GM19452 (cell line): ENCODE results near the gene PIK3C2G.
"Not testable (repeated sequence)": the region's sequence is repeated elsewhere in the genome, so short reads cannot be mapped to it uniquely, and the experiment has no call there.

Experiments
- ATAC-seq: cut with Tn5 transposase; IDR thresholded peaks from one replicate; pipeline ENCODE4 v1.9.1; 2021; ENCODE audit not compliant: unreplicated experiment

The PIK3C2G gene

DNA sequence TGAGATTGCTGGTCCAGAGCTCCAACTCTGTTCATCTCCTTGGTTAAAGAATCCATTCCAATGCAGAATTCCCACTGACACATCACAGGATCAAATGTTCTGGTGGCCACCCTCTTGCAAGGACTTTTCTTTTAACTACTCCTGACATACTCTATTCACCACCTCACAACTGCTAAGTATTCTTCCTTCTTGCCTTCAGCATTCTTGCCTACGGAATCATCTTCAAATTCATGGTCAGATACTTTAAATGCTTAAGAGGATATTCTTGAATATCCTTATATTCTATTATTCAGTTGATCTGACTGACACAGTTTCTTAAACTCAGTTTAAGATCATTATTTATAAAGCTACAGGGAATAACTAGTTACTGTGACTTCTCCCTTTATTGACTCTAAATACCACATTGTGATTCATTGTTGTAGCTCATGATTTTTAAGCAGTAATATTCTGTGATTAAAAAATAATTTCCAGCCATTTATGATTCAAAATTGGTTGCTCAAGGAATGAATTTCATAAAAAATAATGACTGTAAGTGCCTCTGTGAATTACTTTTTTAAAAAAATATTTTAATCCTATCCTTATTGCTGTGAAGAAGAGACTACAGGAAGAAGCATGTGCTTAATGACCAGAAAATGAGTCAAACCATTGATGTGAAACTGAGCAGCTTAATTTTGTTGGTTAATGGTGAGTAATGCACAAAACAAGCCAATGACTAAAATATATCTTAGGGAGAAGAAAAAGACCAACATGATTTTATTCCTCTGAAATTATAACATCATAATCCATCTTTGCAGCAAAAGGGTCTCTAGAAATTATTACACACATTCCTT, 207.1 kb downstream of the PIK3C2G start:
- no peak for ATAC-seq

DNA sequence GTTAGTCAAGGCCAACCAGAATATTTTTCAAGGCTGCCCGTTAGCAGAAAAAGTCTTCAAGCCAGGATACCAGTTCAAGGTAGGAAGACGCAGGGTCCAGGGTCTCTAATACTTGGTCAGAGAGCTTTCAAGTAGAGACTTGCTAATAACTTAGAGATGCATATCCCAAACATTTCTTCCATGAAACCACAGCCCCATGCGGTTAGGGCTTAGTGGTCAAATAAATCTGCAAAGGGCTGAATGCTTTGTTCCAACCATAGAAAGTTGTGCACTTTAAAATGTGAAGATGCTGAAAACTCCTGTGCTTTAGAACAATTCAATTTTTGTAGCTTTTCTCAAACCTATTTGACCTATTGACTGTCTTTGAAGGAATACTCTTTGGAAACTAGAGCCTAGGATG, 208.9 kb downstream of the PIK3C2G start:
- ATAC-seq = no peak

DNA sequence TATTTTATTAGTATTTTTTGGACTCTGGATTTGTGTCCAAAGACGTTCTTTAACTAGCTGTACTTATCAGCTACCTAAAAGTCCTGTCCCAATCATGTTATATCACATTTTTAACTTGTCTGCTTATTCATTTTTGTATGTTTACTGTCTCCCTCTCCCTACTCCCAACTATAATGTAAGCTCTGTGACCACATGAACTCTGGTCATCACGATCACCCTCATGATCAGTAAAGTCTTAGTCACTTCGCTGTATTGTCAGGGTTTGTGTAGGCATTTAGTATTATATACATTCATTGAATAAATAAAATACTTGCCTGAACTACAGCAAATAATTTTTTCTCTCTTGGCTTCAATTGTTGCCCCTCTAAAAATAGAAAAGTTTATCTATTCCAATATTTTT, 211.0 kb downstream of the PIK3C2G start:
- no peak for ATAC-seq

DNA sequence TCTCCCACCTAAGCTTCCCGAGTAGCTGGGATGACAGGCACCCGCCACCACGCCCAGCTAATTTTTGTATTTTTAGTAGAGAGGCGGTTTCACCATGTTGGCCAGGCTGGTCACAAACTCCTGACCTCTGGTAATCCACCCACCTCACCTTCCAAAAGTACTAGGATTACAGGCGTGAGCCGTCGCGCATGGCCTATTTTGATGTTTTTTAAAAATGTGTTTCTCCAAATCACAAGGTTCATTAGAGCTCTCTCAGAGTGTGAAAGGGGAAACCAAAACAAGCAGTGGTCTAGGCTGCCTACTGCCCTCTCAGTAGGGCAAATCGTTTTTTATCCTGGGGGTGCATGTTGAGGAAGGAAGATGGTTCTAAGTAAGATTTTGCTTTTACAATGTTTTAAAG, 211.5 kb downstream of the PIK3C2G start:
- ATAC-seq = no peak

DNA sequence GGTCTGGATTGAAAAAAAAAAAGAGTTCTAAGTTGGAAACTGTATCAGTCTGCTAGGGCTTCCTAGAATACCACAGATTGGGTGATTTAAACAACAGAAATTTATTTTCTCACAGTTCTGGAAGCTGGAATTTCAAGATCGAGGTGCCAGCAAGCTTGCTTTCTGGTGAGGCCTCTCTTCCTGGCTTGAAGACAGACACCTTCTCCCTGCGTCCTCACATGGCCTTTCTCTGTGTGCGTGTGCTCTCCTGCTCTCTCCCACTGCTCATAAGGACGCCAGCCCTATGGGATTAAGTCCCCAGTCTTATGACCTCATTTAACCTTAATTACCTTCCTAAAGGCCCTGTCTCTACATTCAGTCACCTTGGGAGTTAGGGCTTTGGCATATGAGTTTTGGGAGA, 215.5 kb downstream of the PIK3C2G start:
- no peak for ATAC-seq

DNA sequence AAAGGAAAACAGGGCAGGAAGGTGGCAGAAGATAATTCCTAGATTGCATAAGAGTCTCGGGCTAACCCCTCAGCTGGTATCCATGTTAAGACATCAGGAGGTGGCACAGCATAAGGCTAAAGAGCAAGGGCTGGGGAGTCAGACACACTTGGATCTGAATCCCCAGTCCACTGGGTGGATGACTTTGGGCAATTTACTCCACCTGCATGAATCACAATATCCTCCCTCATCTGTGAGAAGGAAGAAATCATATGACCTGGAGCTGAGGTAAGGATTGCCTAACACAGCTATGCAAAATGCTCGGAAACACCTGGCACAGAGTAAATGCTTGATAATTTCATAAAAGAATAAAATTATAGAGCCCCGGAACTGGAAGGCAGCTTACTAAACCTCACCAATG, 217.9 kb downstream of the PIK3C2G start:
- ATAC-seq = no peak

DNA sequence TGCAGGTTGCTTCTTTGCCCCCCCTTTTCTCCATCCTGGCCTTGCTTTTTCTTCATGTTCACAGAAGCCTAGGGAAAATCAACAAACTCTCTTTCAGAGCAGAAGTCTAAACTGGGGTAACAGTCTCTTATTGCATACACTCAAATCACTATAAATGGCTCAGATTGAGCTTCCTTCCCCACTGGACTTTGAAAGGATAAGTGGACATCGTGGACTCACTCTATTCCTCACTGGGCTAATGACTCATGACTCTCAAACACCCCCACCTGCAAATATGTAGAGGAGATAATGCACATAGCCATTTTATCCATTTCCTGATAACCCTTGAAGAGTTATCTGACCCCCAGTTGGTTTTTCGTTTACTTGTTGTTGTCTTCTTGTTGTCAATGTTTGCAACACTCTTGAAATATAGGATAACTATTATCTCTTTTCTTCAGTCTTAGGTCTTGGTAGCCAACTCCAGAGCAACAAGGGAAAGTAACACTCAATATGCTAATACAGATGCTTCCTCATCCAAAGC, 221.3 kb downstream of the PIK3C2G start:
- ATAC-seq = no peak

DNA sequence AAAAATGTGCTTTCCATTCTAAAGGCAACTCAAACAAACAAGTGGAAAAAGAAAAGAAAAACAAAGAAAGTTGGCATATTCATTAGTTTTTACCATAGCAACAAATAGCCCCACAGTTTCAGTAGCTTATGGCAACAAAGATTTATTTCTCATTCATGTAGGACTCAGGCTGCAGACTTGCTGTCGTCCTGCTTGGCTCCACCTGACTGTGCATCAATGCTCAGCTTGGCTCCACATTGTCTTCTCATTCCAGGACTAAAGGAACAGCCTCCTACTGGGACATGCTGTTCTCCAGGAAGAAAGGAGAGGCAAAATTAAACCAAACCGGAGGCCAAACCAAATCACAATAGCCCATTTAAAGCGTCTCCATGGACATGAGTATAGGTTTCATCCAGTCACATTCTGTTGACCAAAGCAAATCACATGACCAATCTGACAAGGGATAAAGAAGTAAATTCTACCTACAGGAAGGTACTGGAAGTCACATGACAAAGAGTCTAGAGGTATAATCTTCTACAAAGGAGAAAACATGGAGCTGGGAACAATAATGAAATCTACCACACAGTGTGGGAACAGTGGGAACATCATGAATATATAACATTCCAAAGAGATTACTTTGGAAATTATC, 222.5 kb downstream of the PIK3C2G start:
- no peak for ATAC-seq

DNA sequence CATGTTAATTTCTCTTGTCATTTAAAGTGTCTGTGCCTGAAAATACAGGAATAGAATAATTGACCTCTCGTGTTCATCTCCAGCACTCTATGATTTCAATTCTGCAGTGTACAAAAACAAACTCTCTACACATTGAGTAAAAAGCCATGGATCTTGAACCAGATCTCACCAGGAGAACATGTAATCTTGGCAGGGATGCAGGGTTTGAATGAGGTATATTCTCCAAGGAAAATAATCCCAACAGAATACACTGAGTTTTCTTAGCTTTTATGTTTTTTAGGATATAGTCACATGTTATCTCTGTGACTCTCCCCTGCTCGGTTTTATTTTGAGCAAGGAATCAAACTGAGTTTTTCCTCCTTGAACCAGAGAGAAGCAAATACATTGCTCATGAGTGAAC, 224.7 kb downstream of the PIK3C2G start:
- ATAC-seq = no peak

DNA sequence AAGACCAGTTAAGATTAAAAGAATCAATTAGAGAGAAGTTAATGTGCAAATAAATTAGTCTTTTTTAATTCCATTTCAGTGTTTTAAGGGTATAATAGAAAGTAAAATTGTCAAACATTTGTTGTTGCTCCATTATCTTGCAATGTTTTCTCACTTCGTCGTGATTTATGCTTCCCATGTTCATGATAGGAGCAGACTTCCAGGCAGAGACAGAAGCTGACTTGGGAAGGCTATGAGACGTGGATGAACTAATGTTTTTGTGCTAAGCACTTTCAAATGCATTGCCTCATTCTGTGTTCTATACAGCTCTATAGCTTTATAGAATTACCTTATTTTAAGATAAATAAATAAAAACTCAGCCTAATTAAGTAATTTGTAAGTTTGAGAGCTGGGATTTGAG, 226.2 kb downstream of the PIK3C2G start:
- ATAC-seq = no peak

DNA sequence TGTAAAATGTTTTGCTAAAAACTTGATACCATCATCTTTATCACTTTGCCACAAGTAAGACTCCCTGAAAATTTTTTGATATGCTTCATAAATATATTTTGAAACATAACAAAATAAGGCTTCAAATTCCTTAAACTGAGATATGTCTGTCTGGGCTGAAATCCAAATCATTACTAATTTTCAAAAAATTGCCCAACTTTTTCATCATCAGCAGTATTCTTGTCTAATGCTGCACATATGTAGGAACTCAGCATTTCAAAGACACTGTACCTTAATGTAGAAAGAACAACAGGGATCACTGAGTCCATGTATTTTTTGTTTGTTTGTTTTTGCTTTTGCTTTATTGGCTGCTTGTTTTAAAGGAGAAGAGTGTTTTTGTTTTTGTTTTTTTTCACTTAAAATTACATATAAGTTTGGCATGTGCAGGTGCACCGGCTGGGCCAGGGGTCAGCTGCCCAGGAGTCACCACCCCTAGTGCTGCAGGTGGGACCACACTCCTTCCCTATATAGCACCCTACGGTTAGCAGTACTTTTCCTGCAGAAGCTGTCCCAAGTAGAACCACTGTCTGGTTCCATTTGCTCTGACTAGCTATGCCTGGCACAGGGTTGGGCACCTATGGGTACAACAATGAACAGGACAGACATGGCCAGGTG, 231.2 kb downstream of the PIK3C2G start:
- ATAC-seq = no peak

DNA sequence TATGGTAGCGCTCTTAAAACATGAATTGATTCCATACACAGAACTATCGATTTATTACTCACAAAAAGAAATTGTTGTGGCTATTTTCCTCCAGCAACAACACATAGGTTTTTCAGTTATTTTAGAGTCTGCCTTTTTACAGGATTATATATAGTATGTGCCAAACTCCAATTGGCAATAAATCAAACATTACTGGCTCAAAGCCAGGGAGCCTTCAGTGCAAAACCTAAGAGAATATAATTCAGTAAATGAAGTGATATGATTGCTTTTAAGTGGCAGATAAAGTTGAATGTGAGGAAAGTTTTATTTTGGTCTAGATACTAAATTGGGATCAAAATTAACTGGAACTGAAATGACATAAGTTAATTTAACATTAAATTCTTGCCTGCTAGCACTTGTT, 234.8 kb downstream of the PIK3C2G start:
- ATAC-seq = no peak

DNA sequence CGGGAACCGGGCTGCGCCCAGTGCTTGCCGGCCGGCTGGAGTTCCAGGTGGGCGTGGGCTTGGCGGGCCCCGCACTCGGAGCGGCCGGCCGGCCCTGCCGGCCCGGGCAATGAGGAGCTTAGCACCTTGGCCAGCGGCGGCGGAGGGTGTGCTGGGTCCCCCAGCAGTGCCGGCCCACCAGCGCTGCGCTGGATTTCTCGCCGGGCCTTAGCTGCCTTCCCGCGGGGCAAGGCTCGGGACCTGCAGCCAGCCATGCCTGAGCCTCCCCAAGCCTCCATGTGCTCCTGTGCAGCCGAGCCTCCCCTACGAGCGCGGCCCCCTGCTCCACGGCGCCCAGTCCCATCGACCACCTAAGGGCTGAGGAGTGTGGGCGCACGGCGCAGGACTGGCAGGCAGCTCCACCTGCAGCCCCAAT, 238.8 kb downstream of the PIK3C2G start:
- ATAC-seq = not testable (repeated sequence)

DNA sequence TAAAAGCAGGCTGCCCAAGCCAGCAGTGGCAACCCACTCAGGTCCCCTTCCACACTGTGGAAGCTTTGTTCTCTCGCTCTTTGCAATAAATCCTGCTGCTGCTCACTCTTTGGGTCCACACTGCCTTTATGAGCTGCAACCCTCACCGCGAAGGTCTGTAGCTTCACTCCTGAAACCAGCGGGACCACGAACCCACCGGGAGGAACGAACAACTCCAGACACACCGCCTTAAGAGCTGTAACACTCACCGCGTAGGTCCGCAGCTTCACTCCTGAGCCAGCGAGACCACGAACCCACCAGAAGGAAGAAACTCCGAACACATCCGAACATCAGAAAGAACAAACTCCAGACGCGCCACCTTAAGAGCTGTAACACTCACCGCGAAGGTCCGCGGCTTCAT, 239.4 kb downstream of the PIK3C2G start:
- ATAC-seq = not testable (repeated sequence)

DNA sequence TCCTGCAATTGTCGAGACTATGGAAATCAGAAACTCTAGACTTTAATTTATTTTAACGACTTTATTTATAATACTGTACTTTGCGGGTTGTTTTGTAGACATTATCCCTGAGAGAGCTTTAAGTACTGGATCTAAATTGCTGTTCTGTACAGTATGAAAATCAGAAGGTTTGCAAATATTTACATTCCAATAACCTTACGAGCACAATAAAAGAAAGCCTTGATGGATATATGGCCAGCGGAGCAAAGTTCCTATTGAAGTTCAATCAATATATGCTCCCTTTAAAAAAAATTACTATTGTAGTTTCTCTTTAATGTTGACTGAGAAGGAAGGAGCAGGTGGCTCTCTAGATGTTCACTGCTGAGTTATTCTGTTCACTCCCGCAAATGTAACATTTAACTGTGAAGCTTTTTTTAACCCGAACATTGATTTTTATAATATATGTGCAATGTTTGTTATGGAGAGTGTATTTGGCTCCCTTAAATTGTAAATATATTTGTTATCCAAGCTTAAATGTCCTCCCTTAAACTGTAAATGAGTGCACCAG, 241.2 kb downstream of the PIK3C2G start:
- no peak for ATAC-seq

DNA sequence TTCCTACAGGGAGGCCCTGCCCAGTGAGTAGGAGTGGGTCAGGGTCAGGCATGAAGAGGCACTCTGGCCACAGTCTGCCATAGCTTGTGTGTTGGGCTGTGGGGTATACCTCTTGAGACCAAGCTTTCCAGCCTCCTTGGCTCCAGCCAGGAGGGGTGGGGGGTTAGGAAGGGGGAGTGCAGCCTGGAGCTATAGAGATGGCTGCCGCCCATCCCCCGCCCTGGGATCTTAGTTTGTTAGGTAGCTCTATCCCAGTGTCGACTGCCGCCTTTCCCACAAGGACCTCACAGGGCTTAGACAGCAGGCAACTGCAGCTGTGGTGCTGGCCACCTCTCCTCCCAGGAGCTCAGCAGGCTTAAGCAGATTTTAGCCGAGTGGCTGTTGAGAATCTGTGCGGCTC, 260.1 kb downstream of the PIK3C2G start:
- ATAC-seq = no peak

DNA sequence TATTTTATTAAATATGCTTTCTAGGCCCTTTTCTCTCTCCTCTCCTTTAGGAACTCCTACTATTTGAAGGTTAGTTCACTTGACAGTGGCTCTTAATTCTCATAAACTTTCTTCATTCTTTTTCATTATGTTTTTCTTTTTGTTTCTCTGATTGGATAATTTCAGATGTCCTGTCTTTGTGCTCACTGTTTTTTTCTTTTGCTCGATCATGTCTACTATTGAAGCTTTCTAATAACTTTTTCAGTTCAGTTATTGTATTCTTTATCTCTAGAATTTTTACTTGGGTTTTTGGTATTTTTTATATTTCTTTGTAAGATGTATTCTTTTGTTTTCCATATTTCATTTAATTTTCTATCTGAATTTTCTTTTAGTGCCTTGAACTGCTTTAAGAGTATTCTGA, 261.5 kb downstream of the PIK3C2G start:
- ATAC-seq = no peak

DNA sequence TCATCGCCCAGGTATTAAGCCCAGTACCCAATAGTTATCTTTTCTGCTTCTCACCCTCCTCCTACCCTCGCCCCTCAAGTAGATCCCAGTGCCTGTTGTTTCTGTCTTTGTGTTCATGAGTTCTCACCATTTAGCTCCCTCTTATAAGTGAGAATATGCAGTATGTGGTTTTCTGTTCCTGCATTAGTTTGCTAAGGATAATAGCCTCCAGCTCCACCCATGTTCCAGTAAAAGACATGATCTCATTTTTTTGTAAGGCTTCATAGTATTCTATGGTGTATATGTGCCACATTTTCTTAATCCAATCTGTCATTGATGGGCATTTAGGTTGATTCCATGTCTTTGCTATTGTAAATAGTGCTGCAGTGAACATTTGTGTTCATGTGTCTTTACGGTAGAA, 281.2 kb downstream of the PIK3C2G start:
- not testable (repeated sequence) for ATAC-seq

DNA sequence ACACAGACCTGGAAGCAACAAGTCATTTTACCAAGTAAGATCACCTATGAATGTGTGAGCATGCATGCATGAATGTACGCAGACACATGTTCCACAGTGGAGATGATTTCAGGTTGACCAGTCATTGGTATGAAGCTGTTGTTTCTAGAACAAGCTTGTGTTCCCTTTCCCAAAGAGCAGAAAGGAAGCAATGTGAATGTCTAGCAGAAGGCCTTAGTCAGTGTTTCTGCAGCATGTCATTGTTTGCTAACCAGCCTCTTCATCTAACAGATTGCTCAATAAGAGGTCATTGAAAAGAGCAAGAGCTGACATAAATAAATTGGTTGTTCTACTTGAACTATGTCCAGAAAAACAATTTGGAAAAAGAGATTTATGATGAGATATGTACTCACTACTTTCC, 285.1 kb downstream of the PIK3C2G start:
- no peak for ATAC-seq

DNA sequence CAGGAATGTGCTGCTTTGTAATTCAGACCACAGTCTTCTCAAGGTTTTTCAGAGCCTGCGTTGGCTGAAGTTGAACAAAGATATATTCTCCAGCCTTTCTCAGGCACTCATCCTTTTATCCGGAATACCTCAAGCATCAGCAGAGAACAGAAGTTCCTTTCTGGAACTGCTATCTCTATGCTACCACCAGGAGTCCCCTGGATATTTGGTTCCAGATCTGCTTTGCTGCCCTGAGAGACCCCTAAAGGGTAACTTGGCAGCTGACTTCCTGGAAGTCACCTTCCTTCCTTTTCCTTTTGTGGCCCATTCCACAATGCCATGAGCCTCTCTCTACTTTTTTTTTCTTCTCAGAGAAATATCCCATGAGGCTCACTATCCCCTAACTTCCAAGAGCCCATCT, 288.3 kb downstream of the PIK3C2G start:
- no peak for ATAC-seq

DNA sequence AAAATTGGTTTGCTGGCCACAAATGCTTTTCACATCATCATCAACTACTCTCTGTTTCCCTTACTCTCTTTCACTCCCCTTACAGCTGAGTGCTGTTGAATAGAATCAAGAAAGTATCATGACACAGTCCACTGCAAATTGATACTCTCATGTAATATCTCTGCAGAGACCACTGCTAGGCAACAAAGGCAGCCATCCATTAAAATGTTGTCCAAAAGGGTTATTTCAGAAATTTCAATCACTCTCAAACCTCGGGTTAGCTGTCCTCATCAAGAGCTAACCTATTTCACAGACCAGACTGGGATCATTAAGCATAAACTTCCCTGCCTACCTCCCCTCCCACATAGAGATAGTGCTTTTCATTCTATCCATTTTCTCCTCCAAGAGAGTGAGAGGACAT, 289.8 kb downstream of the PIK3C2G start:
- no peak for ATAC-seq

DNA sequence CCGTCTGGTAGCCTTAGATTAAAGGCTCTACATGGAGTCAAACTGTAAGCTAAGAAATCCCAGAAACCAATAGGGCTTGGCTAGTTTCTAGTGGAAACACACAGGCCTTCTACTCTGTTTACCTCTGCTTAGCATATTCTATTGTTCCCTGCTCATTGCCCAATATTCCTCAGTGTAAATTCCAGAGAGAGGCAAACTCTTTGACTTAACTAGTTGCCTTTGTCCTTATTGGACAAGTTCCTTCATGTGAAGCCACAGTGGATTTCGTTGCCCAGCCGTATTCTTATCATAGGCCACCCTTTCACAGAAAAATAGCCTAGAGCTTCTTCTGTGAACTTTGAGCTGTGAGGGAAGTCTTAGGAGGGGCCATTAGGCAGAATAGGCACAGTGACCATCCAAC, 290.4 kb downstream of the PIK3C2G start:
- ATAC-seq = no peak
